A549 treated with GW870086 at 1 μM for 4 hours (cell line): ENCODE data around the gene TRIM17. TPM values are rescaled to one million over a fixed set of nuclear protein-coding genes. Genes with fewer than 3 reads are reported as not detected.

Experiments
- total RNA-seq: library from RNA; stranded (reverse); fragments of 200-300 nt; extraction: Qiagen RNA extraction; gene quantifications from 5 replicates; pipeline ENCODE4 v1.2.3, GENCODE V29; 2022; ENCODE audit warnings: low read depth

The TRIM17 gene
- total RNA-seq = not detected in 5 replicates

DNA sequence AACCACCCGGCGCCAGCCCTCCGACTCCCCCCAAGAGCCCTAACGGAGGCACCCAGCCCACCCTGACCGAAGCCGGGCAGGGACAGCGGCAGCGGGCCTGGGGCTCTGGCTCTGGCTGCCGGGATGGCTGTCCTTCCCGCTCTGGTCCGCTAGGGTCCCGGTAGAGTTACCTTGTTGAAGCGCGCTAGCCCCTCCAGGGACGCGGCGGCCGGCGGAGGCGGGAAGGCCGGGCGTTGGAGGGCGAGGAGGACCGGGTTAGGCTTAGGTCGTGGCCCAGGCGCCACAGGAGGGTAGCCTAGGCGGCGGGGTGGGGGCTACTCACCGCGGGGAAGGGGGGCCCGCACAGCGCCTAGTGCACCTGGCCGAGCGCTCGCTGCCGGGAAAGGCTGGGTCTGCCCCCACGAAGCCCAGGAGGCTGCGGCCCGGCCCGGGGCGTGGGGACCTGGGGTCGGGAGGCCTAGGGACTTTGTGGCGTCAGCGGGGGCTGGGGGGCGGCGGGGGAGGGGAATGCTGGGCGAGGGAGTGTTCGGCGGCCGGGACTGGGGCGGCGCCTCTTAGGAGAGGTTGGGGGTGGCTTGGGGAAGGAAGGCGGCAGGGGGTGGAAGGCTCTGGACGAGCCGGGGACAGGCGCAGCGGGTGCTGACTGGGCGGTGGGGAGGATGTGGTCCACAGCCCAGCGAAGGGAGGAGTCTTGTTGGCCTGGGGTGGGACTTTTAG, at the start of gene TRIM17:
Gene TRIM17 (minus strand): TSS at position 645 of the 717 bp plus-strand sequence. CDS start 1,789 bp downstream, outside the sequence.

Other genes starting within 250 kb of the TRIM17 start
- gene OBSCN, start 208.8 kb downstream of the TRIM17 start, total RNA-seq = 3.6 to 6.2 TPM (median 4.4 TPM) in 5 replicates
- gene TRIM11, start 10.0 kb downstream of the TRIM17 start, total RNA-seq = 28.2 to 38.8 TPM (median 36.5 TPM) in 5 replicates
- 58.0 to 81.7 TPM (median 80.0 TPM) in 5 replicates for gene RNF187, start 70.5 kb upstream of the TRIM17 start, total RNA-seq